Activated effector memory CD4-positive, alpha-beta T cell treated with Interleukin-2 at 50 U/mL for 16 hours (primary cell): ENCODE measurements around the gene CACNA1C.
"Not testable (repeated sequence)": the region's sequence is repeated elsewhere in the genome, so short reads cannot be mapped to it uniquely, and the experiment has no call there.

Source experiments
- DNase-seq: peaks from one replicate; pipeline ENCODE4 v3.0.0-alpha.2; 2020

The CACNA1C gene

DNA sequence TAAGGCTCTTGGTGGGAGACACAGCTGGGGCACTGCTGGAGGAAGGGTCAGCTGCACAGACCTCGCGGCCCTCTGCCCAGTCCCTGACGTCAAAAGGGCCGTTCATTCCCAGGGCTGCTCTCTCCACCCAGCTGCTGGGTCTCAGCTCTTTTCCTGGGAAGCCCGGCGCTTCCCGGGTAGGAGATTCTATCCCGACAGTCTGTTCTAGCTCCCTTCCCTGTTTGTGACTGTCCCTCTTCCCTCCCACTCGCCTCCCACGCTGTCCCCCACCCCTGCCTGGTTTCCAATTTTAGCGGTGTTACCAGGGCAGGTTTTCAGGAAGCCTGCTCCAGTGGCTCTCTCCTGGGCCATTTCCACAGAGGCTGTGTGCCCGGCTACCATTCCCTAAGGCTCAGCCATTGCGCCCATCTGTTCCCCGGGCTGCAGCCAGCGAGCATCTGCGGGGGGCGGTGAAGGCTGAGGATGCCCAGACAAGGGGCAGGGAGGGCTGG lies 186.6 kb downstream of the CACNA1C start:
- no peak for DNase-seq

DNA sequence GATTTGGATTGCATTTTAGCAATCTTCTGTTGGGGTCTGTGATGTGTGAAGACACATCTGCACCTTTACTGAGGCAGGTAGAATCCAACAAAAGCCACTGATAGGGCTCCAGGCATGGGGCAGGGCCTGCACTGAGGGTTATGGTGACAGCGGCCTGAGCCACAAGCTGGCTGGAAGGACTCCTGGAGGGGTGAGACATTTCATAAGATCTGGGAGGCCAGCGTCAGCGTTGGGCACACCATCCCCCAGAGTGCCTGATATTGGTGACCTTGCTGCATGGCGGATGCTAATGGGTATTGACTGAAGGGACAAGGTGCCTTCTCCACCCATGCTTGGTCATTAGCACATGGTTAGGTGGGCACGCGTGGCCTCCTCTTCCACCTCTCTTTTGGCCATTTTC lies 187.6 kb downstream of the CACNA1C start:
- DNase-seq = no peak

DNA sequence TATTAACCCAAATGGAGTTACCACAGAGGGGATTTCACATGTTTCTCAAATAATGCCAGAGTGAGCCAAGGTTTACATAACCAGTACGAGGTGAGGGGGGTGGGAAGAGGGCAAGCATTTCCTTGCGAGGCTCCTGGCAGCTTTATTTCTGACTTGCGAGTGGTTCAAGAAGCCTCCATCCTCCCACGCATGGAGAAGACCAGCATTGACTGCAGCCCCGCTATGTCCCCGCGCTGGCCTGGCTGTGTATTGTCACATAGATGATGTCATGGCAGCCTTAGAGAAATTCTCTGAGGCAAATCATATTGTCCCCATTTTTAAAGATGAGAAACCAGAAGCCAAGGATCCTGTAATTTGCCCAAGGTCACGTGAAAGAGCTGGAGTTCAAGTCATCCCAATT lies 188.2 kb downstream of the CACNA1C start:
- no peak for DNase-seq

DNA sequence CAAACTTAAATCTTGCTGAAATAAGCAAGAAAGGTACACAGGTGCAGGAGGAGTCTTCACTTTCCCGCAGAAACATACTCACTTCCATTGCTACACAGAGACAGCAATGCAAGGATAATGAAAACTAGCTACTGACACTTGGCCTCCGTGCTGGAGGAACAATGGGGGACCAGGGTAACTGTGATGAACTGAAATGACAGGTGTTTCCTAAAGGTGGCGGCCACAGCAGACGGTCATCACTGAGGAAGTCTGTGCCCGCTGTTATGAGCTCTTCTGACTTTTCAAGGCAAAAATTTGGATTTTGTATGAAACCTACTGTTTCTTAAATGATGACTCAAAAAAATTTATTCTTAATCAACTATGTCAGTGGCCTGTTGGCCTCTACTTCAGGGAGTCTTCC lies 189.4 kb downstream of the CACNA1C start:
- DNase-seq = no peak

DNA sequence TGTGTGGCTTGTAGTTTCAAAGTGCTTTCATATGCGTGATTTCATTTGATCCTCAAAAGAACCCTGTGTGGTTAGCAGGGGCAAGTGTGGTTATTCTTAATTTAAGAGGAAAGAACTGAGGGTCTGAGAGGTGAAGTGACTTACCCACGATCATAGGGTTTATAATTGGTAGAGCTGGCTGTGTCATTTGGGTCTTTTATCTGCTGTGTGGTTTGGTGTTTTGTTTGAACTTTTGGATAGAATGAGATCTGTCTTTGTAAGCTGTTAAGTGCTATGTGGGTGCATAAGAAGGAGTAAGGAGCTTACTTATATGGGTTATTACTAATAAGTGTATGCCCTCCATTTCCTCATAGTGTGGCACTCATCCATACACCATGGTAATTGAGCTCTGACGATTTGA lies 190.0 kb downstream of the CACNA1C start:
- no peak for DNase-seq

DNA sequence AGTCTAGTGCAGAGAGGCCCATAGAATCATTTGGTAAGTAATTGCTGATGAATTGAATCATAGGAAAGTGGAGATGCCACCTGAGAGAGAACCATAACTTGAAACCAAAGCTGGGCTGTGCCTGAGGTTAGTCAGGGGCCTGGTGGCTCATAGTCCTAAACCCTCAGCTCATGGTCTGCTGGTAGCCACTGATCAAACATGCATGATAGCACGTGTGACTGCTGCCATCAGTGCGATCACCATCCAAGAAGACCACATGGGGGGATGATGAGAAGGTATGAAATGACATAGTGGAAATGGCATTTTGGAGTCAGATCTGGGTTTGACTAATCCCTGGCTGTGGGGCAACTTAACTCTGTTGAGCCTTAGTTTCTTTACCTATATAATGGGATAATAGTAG lies 190.5 kb downstream of the CACNA1C start:
- no peak for DNase-seq

DNA sequence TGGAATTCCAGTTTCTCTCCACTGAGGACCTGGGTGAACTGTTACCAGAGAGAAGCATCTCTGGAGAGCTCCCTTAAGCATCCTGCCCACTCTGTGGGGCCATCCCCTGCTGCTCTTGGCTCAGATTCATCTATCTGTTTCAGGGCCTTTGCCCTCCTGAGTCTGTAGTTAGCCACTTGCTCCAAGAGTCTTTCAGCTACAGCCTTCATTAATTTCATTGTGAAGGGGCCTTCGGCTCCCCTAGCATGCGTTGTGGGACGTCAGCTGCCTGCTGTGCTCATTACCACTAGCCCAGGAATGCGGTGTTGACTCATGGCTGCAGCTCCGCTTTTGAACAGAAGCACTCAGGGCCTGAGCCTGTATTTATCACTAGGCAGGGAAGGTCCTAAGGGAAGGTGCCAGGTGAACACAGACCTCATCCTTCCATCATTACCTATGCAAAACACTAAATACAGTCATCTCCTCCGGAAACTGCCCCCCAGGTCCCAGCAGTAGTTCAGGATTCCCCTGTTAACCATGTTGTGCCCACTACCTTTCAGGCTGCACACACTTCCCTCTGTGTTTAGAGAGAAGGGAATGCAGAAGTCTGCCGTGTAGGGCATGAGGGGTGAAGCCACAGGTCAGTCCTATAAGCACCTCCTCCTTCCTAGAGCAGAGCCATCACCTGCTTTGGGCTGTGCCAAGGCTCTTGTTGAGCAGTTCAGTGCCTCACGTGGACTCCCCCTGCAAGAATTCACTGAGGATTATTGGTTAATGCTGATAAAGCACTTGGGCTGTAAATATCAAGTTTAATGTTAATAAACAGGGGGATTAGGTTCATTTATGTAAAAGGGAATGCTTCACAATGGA lies 191.4 kb downstream of the CACNA1C start:
- no peak for DNase-seq

DNA sequence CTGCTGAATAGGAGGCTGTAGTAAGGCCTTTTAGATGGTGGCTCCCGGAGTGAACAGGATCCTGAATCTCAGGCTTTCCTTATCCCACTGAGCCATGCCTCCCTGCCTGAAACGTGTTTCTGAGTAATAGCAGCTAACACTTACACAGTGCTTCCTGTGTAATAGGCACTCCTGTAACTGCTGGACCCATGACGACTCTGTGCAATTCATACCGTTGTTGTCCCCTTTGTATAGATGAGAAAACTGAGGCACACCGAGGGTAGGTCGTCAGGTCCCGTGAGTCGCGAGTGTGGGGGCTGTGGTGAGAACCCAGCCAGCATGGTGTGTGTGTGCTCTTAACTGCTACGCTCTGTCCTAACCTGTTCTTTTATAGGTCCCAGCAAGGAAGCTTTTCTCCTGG lies 193.6 kb downstream of the CACNA1C start:
- DNase-seq = no peak

DNA sequence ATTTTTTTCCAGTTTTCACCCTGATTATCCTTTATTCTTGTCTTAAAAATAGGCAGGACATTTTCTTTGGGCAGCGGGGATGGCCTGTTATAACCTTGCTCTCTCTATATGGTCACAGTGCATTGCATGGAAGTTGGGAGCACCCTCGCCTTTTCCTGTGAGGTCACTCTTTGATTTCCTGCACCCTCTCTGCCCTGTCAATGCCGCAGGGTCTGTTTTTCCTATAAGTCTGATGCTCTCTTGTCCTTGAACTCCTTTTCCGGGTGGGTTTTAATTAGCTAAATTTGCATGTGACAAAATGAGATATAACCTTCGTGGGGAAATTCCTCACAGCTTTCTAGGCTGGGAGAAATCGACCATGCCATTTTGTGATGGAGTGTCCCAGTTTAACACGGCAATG lies 194.3 kb downstream of the CACNA1C start:
- no peak for DNase-seq

DNA sequence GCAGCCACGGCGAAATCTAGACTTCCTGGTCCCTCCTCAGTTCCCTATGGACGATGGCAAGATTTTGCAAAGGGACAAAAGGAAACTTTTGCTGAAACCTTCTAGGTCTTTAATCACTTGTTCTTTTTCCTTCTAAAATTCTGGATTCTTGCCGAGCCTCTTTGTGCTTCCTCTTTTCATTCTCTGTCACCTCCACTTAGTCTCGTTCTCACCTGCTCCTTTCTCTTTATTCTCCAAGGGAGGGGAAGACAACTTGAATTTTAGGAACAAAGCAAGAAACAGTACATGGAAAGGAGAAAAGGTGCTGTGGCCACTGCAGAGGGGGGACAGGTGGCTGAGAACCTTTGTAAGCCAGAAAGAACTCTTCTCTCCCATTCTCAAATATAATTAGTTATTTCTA lies 194.8 kb downstream of the CACNA1C start:
- no peak for DNase-seq

DNA sequence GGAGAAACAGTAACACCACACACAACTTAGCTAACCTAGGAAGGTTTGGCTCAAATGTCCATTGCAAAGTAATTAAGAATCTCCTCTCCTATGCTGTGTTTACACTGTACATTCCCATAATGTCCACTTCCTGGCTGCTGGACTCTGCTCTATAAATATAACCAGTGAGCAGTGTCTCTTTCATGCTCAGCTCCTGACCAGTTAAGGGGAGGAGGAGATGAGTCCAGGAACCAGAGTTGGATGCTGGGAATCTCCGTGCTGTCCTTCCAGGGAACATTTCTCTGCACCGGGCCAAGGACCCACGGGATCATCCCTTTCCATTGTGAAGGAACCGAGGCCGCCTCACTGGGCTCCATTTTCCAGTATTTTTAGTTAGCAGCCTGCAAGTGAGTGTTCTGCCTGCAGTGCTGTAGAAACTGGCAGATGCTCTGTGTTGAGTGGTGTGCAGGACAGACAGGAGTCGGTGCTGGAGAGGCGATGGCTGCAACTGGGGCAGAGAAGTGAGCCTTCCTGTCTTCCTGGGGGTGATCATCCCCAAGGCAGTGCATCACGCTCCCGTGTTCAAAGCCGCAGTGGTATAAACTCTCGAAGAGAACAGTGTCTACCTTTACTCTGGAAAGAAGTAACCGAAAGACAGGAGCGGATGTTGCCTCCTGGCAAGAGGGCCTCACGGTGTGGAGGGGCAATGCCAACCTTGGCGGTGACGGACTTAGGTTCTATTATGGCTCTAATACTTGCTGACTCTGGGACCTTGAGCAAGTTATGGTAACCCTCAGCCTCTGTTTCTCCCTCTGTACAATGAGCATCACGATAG lies 195.5 kb downstream of the CACNA1C start:
- DNase-seq = no peak

DNA sequence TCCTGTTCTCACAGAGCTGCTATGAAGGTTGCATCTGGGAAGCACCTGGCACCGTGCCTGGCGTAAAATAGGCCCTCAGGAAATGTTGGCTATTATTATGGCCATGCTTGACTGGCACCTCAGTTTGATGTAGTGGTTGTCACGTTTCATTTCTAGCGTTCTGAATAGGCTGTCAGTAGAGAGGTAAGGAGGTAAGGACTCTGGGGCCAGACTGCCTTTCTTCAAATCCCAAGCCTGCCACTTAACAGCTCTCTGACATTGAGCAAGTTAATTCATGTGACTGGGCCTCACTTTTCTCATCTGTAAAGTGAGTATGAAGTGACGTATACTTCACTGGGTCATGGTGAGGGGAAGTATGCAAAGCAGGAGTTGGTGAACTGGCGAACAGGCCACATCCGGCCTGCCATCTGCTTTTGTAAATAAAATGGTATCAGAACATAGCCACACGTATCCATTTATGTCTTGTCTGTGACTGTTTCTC lies 196.2 kb downstream of the CACNA1C start:
- no peak for DNase-seq

DNA sequence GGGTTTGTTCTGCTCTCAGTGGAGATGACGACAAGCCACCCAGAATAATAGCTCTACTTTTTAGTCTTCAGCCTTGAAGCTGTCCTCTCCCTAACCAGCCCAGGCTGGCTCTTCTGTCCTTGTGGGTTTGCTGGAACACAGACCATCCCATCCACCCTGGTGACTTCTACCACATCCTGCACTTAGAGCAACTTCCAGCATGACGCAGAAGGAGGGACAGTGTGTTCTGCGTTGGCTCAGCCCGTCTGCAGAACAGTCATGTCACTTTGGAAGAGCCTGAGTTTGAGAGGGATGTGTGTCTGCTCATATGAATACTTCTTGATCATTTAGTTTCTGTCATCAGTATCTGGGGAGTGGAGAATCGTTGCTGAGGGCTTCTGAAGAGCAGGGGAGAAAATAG lies 198.0 kb downstream of the CACNA1C start:
- DNase-seq = no peak

DNA sequence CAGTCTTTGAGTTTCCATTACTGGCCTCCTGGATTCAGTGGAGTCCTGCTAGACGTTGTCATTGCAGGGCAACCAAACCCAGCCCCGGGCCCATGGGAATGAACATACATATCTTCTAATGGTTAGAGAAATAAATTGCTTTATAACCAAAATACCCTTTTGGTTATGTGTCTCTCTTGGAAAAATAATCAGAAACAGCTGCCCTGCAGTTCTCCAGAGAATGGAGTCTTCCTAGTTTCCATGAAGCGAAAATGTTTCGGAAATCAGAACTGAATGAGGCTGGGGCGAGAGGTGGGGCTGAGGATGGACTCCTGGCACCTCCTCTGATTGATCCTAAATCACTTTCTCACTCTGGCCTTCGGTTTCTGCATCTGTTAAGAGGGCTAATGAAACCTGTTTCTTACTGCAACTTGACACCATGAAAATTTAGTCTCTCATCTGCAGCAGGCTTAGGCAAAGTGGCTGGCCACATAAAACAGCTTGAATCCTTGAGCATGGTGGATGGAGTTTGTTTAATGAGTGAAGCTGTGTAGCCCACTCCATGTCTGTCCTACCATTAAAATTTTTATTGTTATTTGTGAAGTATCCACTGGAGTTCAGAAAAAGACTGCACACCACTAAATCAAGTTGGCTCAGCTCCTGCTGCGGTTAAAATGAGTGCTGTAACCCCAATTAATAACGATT lies 198.9 kb downstream of the CACNA1C start:
- no peak for DNase-seq

DNA sequence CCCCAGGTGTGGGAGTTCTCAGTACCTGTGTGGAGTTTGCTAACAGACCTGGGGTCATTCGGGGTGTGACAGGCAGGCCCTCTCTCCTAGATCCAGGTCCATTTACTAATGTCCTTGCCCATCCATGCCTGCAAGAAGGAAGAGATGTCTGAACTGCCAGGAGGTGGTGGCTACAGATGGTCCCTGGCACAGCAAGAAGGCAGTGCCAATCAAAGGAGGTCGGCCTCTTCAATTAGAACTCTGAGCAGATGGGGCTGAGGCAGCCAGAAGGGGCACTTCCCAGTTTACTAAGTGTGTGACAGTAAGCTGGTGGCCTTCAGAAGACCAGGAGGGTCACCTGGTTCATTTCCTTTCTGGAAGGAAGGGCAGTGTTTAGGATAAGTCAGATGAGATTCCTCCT lies 202.5 kb downstream of the CACNA1C start:
- DNase-seq = no peak

DNA sequence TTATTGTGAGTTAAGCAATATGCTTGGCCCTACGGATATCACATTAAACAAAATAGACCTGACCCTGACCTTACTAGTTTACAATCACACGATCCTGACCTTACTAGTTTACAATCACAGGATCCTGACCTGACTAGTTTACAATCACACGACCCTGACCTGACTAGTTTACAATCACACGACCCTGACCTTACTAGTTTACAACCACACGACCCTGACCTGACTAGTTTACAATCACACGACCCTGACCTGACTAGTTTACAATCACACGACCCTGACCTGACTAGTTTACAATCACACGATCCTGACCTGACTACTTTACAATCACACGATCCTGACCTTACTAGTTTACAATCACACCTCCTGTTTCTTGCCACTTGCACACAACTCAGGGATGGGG lies 202.9 kb downstream of the CACNA1C start:
- DNase-seq = not testable (repeated sequence)

DNA sequence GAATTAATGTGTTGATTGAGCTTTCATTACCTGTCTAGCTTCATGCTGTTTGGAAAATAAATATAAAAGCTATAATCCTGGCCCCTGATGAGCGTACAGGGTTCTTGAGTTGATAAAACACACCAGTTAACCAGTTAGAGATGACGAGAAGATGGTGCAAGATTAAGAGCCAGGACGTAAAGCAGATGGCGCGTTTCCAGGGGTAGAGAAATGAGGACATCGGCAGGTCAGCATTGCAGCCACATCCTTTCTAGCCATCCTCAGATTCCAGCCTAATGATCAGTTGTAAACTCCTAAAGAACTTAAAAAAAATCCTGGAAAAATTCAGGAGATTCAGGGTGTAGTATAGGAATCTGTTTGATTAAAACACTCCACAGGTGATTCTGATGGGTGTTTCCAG lies 203.7 kb downstream of the CACNA1C start:
- DNase-seq = no peak

DNA sequence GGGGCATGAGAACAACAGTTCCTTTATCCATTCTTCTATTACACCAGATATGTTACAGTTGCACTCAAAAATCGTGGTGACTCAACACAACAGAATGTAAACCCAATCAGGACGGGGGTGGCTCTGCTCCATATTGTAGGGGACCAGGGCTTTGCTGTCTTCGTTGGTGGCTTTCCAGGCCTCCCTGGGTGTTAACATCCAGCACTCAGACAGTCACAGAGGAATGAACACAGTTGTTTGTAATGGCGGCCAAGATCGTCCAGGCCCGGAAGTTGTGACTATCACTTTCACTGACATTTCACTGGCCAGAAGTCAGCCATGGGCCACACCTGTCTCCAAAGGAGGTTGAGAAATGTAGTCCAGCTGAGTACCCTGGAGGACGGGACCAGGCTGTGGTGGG lies 204.1 kb downstream of the CACNA1C start:
- DNase-seq = no peak

DNA sequence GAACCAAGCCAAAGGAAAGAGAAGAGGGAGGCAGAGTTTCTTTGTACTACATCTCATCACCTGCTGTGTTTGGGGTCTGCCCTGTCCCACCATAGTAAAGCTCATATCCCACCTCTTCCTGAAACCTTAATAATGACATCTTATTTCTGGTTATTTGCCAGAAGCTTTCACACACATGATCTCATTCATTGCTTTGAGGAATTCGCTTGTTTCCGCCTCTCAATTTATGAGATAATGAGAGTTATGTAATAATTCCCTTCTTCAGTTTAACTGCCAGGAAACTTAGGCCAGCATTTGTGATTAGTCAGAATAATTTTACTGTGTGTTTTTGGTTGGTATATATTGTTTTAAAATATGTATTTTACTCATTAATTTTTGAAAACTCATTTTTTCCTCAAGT lies 205.2 kb downstream of the CACNA1C start:
- no peak for DNase-seq

DNA sequence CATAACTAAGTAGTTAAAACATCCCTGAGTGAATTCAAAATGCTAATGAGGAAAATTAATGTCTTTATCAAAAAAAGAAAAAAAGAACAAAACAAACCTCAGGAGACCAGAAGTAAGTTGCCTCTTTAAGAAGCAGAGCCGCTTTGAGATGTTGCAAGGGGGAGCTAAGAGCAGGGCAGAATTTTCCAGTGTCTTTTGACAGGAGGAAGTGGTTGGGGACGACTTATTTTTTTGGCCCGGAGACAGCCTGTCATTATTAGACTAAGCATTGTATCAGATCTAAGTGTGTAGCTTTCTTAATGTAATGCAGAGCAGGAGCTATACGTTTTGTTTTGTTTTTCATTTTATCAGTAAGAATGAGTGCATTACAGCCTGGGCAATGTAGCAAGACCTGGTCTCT lies 206.6 kb downstream of the CACNA1C start:
- DNase-seq = no peak

DNA sequence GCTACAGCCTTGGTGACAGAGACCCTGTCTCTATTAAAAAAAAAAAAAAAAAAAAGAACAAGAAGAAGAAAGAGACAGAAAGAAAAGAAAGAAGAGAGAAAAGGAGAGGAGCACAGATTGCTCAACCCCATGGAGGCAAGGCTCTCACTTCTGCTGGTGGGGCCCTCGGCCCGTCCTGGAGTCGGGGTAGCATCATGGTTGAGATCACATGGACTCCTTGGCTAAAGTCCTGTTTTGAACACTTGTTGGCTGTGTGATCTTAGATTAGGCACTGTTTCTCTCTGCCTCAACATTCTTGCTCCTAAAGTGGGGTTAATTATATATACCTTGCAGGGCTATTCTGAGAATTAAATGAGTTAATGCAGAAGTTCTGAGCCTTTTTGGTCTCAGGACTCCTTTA lies 207.7 kb downstream of the CACNA1C start:
- DNase-seq = no peak

DNA sequence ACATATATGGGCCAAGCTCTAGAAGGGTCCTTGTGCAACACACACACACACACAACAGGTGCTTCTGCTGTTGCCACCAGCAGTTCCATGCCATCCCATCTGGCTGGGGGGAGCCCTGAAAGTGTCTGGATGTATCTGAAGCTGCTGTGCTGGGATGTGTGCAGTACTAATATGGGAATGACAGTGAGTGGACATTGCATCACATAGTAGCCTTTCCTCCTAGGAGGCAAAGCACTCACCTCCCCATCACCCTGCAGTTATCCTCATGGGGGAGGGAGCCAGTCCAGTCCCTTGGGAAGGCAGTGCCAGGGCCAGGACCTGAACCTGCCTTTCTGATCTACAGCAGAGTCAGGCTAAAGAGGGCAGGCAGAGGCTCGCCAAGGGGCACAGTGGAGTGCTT lies 208.9 kb downstream of the CACNA1C start:
- no peak for DNase-seq

DNA sequence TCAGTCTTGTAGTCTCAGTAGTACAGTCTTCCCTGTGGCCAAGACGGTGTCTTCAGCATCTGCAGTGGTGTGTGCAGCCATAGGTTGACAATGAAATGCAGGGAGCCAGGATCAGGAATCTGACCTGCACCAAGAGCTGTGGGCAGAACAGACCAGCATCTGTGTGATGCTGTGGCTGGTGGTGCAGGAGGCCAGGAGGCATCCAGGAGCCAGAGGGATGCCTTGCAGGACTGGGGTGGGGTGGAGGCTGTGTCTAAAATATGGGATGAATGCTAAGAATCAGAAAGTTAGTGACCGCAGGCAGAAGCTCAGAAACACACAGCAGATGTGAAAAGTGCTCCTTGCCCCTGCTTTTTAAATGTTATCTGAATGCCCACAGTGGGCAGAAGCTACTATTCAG lies 209.7 kb downstream of the CACNA1C start:
- no peak for DNase-seq

DNA sequence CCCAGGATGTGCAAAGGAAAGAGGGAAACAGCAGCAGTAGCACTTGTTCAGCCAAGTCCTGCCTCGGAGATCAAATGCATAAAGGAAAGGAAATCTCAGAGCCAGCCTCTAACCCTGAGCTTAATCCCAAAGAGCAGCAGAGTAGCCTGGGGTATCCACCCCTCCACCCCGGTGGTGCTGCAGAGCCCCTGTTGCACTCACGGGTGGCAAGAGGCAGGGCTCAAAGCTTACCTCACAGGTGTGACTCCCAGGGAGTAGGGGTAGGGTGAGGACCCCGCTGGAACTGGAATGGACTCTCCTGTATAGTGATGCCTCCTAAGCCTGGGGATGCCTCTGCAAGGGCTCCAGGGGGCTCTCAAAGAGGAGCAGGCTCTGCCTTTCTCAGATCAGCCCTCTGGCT lies 211.1 kb downstream of the CACNA1C start:
- no peak for DNase-seq
